HG02678 (cell line): ENCODE measurements around the gene FUOM.
A peak's percentile ranks its signal among the peaks of the same experiment; 100 is the strongest.

ENCODE experiments used
- ATAC-seq: cut with Tn5 transposase; IDR thresholded peaks from one replicate; pipeline ENCODE4 v1.9.1; 2021; ENCODE audit warnings: mild to moderate bottlenecking, moderate library complexity; ENCODE audit not compliant: unreplicated experiment

FUOM gene

DNA sequence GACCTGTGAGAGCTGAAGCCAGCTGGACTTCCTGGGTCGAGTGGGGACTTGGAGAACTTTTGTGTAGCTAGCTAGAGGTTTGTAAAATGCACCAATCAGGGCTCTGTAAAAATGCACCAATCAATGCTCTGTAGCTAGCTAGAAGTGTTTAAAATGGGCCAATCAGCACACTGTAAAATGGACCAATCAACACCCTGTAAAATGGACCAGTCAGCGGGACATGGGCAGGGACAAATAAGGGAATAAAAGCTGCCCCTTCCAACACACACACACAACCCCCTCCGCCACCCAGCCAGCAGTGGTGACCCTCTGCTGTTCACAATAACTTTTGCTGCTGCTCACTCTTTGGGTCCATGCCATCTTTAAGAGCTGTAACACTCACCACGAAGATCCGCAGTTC lies 42.0 kb downstream of the FUOM start:
- no peak for ATAC-seq

DNA sequence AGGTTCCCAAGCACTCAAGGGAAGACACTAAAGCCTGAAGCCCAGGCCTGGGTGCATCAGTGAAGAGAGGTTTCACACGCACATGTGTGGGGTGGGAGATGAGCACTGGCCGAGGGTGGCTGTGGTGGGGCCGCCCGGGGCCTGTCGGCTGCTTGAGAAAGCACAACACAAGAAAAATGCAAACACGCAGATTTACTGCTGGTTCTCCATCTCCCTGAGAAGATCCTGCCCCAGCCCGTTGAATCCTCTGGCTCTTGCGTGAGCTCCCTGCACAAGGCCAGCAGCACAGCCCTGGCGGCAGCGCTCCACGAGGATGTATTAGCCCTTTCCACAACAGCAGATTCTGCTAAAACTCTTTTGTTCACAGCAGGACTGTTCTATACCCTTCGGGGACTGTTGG lies 42.9 kb downstream of the FUOM start:
- ATAC-seq, result no peak

DNA sequence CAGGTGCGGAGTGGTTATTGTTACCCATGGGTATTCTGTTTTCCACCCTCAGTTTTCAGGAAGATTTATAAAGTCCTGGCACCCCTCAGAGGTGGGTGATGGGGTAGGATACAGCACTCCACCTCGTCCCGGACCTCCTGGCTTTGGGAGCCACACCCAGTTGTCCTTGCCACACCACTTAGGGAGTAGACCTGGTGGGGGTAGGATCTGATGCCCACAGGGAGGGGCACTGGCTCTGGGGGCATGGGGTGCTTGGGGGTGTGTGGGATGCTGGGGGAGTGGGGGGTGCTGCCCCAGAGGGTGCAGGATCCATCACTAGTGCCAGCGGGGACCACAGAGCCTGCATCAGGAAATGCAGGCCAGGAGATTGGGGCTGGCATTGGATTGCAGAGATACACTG lies 44.6 kb downstream of the FUOM start:
- no peak for ATAC-seq

DNA sequence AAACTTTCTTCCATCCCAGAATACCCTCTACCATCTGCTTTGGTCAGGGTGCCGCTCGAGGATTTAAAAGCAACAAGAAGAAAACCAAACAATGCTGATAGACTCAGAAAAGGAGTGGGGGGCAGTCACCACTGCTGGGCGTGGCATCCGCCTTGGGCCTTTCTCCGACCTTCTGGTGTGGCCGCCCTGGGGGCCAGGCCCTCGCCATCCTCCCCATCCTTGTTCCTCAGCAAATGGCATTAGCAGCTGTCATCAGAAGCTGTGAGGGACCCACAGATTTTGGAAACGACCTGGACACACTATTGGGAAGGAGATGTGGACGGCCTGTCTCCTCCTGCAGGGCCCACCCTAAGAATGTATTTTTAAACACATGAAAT lies 45.1 kb downstream of the FUOM start:
- no peak for ATAC-seq

DNA sequence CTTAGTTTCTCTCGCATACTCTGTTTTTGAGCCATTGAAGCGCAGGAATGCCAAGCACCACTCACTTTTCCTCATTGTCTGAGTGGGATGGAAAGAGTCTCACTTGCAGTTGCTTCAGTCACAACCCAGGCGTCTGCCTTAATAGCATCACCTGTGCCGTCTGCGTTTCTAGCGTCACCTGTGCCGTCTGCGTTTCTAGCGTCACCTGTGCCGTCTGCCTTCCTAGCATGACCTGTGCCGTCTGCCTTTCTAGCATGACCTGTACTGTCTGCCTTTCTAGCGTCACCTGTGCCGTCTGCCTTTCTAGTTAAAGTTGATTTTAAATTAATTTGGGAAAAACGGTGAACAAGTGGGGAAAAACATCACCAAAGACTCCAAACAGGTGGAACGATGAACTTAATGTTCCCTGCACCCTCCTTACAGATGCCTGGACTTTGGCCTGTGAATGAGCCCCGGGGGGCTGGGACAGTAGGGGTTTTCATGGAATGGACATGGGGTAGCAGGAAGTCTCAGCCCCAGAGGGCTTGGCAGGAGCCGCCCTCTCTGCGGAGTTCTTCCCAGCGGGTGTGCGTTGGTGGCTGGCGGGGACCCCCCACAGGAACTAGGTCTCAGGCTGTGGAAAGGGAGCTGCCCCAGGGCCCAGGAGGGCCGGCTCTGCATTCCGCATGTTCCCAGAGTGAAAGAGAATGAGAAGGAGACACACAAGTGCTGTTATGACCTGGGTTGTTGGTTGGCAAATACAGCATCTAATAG lies 45.6 kb downstream of the FUOM start:
- ATAC-seq, result no peak

DNA sequence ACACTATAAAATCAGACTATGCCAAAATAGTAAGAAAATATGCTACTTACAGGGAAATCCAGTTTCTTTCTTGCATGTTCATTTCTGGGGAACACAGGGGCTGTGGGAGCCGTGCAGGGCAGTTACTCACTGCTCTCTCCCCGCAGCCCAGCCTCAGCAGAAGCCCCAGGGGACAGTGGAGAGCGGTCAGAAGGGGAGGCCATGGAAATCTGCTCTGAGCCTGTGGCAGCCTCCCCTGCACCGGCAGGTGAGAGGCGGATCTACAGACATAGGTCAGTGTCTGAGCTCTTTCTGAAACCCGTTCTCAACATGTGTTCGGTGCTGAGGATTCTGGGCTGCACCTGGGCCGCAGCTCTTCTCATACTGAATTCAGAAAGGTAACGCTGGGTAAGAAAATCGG lies 46.2 kb downstream of the FUOM start:
- ATAC-seq, result no peak

DNA sequence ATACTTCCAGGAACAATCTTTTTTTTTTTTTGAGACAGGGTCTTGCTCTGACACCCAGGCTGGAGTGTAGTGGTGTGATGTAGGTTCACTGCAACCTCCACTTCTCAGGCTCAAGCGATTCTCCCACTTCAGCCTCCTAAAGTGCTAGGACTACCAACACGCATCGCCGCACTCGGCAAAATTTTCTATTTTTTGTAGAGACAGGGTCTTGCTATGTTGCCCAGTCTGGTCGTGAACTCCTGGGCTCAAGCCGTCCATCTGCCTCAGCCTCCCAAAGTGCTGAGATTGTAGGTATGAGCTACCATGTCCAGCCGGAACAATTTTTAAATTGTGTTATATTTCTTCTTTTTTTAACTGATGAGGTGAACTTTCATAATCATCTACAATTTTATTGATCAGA lies 47.0 kb downstream of the FUOM start:
- ATAC-seq, result no peak

DNA sequence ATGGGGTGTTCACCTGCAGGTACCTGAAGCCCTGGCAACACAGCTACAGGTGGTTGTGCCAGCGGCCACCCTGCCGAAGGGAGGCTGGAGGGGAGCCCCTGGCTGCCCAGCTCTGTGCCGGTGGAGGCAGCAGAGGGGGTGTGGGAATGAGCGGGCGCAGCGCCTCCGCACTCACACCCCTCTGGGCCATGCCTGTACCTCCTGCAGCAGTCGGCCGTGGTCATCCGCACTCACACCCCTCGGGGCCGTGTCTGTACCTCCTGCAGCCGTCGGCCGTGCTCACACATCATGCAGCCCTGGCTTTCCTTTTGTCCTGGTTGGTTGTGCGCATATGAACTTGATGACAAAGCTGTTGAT lies 47.4 kb downstream of the FUOM start:
- no peak for ATAC-seq

DNA sequence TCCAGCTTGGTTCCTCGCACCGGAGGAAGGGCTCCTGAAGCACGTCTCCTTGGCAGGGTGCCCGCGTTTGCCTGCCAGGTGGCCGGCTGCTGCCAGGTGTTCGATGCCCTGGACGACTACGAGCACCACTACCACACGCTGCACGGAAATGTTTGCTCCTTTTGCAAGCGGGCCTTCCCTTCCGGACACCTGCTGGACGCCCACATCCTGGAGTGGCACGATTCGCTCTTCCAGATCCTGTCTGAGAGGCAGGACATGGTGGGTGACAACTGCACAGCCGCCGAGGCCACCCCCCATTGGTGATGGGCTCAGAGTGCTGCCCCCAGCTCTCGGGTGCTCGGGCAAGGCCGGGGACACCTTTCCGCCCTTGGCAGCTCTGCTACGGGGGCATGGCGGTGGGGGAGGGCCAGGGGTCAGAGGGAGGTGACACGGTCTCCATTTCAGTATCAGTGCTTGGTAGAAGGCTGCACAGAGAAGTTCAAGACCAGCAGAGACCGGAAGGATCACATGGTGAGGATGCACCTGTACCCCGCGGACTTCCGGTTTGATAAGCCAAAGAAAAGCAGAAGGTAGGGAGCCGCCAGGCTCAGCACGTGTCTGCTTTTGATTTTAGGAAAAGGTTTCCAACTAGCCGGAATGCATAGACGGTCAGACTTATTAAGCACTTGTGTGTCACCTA lies 48.0 kb downstream of the FUOM start:
- ATAC-seq, result no peak

DNA sequence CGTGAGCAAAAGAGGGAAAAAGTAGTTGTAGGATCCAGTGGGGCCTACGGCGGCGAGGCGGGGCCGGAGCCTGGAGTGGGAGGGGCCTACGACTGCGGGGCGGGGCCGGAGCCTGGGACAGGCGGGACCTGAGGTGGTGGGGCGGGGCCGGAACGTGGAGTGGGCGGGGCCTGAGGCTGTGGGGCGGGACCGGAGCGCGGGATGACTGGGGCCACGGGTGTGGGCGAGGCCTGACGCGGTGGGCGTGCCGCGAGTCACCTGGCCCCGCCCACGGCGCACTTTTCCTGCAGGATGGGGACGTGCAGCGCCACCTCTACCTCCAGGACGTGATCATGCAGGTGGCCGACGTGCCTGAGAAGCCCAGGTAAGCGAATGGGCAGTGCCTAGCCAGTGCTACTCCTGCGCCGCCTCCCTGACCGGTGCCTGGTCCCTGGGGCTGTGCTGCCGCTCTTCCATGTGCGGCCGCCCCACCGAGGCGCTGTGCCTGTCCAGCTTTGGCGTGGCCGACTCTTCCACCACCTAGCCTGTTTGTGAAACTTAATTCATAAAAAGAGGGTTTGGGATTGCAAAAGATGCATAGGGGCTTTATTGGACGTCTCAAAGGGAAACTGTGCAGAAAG lies 48.6 kb downstream of the FUOM start:
- peak; percentile 68 for ATAC-seq

DNA sequence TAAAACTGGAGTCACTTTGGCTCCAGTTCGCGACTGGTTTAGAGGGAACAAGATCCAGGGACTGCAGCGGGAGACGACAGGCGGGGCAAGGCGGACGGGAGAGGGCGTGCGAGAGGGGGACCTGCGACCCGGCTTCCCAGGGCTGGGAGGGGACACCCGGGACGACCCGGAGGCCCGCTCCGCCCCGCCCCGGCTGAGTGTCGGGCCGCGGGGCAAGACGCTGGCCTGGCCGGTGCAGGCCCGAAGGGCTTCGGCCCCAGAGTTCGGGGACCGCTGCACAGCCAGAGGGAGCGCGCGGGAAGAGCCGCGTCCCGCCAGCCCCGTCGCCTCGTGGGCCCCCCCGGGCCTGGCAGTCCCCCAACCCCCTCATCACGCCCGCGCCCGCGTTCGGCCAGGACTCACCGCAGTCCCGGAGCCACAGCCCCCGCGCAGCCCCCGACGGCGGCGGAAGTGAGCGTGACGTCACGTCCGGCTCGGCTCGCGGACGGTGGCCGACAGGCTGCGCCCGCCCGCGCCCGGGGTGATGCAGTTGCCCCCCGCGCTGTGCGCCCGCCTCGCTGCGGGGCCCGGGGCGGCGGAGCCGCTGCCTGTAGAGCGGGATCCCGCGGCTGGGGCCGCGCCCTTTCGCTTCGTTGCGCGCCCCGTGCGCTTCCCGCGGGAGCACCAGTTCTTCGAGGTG lies 49.3 kb downstream of the FUOM start, which contains the start of the genes TUBGCP2 and ZNF511:
TUBGCP2 (minus strand) TSS at position 452 of the 679 bp plus-strand sequence. CDS start 5,931 bp downstream, outside the sequence.
ZNF511 (plus strand) TSS at position 494 of the 679 bp plus-strand sequence; CDS start at position 524, 30 bp downstream.
- peak; percentile 82 for ATAC-seq

DNA sequence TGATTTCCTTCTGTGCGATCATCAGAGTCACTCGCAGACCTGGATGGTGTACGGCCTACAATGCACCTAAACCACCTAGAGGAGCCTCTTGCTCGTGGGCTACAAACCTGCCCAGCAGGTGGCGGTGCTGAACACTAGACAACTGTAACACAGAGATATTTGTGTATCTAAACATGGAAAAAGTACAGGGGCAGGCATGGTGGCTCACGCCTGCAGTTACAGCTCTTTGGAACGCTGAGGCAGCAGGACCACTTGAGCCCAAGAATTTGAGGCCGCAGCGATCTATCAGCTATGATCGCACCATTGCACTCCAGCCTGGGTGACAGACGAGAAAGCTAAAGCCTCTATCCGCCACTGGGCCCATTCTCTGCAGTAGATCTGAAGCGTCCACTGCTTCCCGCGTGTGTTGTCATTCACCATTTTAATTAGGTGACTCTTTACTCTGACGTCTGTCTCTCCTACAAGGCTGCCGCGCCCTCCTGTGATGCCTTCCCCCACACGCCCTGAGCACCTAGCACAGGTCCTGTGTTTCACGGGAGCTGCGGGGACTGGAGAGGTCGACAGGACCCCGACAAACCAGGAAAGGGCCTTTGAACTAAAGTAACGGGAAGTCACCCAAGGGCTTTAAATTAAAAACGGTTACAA lies 49.9 kb downstream of the FUOM start:
- peak; percentile 35 for ATAC-seq

DNA sequence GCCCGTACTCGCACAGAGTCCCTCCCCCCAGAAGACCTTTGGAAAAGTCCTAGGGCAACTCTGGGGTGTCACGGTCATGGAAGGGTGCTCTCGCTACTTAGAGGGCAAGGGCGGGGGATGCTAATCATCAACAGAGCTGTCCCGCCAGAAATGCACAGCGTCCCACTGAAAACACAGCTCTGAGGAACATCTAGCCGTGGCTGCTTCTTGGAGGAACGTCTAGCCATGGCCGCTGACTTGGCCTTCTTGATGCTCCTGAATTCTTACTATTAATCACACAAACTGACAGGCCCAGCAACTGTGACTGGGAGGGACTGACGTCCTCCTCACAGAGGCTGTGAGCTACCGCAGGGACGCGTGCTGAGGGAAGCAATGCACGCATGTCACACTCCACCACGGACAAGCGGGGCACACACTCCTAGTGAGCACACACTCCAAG lies 50.9 kb downstream of the FUOM start:
- no peak for ATAC-seq

DNA sequence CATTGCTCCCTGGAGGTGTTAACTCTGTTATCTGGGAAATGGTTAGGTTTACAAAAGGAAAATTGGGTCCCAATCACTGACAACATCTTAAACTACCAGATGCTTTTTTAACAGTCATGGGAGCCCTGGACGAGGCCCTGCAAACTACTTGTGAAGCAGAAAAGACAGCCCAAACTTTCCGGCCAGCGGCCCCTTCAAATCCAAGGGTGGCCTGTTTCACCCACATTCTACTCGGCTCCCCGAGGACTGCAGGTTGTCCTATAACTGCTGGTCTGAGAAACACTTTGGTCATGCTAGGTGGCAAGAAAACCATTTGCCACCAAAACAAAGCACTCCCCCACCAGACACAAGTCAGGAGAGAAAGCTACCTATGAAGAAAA lies 51.7 kb downstream of the FUOM start:
- no peak for ATAC-seq
